Tibial nerve (tissue), 3 donors: Measurements from ENCODE around the gene CPNE4.

Experiments
- CTCF ChIP-seq, 5 experiments: fragments of 200-600 bp in 3 of 5; fragments of 450-650 bp in 2 of 5; sonication (generic) in 3 of 5; IDR thresholded peaks; one replicate each; pipeline ENCODE4 v1.5.1; 2016 to 2019; ENCODE audit warnings: antibody characterized with exemption in 5 of 5, mild to moderate bottlenecking in 3 of 5, moderate library complexity in 2 of 5
- POLR2A ChIP-seq, 2 donors: fragments of 450-650 bp; IDR thresholded peaks; one replicate each; pipeline ENCODE4 v1.6.1; 2017; ENCODE audit warnings: antibody characterized with exemption in 2 of 2, mild to moderate bottlenecking in 2 of 2, moderate library complexity in 2 of 2

GRCh38 chr3:131900891-131901290 lies 133.9 kb downstream of the CPNE4 start:
- no peak for TF ChIP-seq CTCF (IDR thresholded peaks at IDR 0.05)
- no peak for TF ChIP-seq POLR2A (IDR thresholded peaks at IDR 0.05)
